Medulla oblongata (tissue), 1 donor: Measurements from ENCODE around the gene ATRAID.
"Not testable (repeated sequence)": the region's sequence is repeated elsewhere in the genome, so short reads cannot be mapped to it uniquely, and the experiment has no call there.

Source experiments
- DNase-seq: peaks from one replicate; pipeline ENCODE4 v3.0.0-alpha.2; 2015; ENCODE audit errors: extremely low spot score

The ATRAID gene

GRCh38 chr2:27194538-27195354 lies 17.1 kb upstream of the ATRAID start:
- DNase-seq: no peak

- DNase-seq: not testable (repeated sequence)
Observed at GRCh38 chr2:27195799-27196198, 16.0 kb upstream of the ATRAID start.

GRCh38 chr2:27198068-27198467 lies 13.8 kb upstream of the ATRAID start:
- DNase-seq: not testable (repeated sequence)

GRCh38 chr2:27198627-27199026 lies 13.2 kb upstream of the ATRAID start:
- DNase-seq: no peak

GRCh38 chr2:27199241-27199640 lies 12.6 kb upstream of the ATRAID start:
- no peak for DNase-seq

- no peak for DNase-seq
Observed at GRCh38 chr2:27201675-27202074, 10.2 kb upstream of the ATRAID start.

- no peak for DNase-seq
Observed at GRCh38 chr2:27202854-27203253, 9.0 kb upstream of the ATRAID start.

- no peak for DNase-seq
Observed at GRCh38 chr2:27203741-27204140, 8.1 kb upstream of the ATRAID start.

GRCh38 chr2:27204566-27204965 lies 7.3 kb upstream of the ATRAID start:
- DNase-seq: no peak

GRCh38 chr2:27205206-27205605 lies 6.6 kb upstream of the ATRAID start:
- DNase-seq: no peak

- DNase-seq: no peak
Observed at GRCh38 chr2:27206346-27206745, 5.5 kb upstream of the ATRAID start.

GRCh38 chr2:27208486-27209050 lies 3.3 kb upstream of the ATRAID start:
- no peak for DNase-seq

GRCh38 chr2:27209621-27210401 lies 2.0 kb upstream of the ATRAID start:
- no peak for DNase-seq

- DNase-seq: no peak
Observed at GRCh38 chr2:27211241-27211942, 449 bp upstream of the ATRAID start.

- DNase-seq: no peak
Observed at GRCh38 chr2:27212626-27213471, 1.0 kb downstream of the ATRAID start.

GRCh38 chr2:27214941-27215340 lies 3.1 kb downstream of the ATRAID start:
- DNase-seq: no peak

- DNase-seq: no peak
Observed at GRCh38 chr2:27216416-27217137, 4.7 kb downstream of the ATRAID start.

GRCh38 chr2:27217173-27218121 lies 5.6 kb downstream of the ATRAID start, which contains the start of gene CAD:
Gene CAD (plus strand): TSS chr2:27217369. CDS start chr2:27217552, 183 bp downstream.
- DNase-seq: peak; percentile 88

GRCh38 chr2:27218614-27219013 lies 6.8 kb downstream of the ATRAID start:
- DNase-seq: no peak
